ENCODE results near the gene P2RX1.

Gene P2RX1

DNA sequence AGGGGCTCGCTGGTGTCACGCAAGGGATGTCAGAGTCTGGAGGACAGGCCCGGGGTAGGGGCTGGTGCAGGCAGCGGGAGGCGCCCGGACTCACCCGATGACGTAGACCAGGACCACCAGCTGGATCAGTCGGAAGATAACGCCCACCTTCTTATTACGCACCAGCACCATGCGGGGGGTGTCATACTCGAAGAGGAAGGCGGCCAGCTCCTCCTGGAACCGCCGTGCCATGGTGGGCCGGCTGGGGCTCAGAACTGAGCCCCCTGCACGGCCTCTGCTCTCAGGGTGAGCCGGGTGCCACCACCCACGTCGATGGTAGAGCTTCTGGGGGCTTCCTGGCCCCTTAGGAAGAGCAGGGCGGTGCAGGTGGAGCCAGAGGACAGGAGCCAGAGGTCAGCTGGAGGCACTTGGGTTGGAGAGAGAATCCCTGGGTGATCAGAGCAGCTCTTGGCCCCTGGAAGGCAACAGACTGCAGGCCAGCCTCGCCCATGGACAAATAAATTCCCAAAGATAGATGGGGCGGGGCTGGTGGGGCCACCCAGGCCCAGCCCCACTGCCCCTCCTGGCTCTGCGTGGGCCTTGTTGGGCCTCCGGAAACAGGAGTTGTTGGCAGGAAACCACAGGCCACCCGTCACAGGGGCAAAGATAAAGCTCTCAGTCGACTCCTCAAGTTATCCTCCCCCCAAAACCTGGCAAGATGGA is at the start of gene P2RX1:
Gene P2RX1 (minus strand): TSS at position 471 of the 702 bp plus-strand sequence. CDS start 240 bp downstream, at position 231.
- DNase-seq (ENCODE audit: insufficient read length, low spot score): no peak
- FAIRE-seq: no peak

DNA sequence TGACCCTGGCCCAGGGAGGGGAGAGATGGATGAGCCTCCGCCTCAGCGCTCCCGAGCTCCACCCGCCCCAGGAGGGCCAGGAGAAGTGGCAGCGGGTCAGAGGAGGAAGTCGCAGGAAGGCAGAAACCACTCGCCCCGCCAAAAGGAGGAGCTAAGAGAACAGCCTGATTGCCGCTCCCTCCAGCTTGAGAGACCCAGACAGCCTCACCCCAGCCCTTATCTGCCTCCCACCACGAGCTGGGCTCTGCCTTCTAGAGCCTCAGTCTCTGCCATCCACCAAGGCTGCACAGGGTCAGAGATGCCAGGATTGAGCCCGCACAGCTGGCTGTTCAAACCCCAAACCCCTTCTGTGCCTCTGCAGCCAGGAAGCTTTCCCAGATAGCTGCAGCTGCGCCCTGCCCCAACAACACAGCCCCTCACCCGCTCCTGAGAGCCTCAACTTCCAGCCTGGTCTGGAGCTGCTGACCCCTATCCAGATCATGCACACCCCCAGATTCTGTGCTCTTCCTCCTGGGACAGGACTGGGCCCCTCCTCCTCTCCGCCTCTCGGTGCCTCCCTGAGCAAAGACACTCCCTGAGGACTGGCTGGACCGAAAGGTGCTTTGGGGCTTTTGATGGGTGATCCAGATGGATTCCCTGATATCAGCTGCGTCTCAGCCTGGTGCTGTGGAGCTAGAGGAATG is 49.0 kb upstream of the P2RX1 start:
- DNase-seq (ENCODE audit: insufficient read length, low spot score) (peak; percentile 76), FAIRE-seq (peak; percentile 75)

DNA sequence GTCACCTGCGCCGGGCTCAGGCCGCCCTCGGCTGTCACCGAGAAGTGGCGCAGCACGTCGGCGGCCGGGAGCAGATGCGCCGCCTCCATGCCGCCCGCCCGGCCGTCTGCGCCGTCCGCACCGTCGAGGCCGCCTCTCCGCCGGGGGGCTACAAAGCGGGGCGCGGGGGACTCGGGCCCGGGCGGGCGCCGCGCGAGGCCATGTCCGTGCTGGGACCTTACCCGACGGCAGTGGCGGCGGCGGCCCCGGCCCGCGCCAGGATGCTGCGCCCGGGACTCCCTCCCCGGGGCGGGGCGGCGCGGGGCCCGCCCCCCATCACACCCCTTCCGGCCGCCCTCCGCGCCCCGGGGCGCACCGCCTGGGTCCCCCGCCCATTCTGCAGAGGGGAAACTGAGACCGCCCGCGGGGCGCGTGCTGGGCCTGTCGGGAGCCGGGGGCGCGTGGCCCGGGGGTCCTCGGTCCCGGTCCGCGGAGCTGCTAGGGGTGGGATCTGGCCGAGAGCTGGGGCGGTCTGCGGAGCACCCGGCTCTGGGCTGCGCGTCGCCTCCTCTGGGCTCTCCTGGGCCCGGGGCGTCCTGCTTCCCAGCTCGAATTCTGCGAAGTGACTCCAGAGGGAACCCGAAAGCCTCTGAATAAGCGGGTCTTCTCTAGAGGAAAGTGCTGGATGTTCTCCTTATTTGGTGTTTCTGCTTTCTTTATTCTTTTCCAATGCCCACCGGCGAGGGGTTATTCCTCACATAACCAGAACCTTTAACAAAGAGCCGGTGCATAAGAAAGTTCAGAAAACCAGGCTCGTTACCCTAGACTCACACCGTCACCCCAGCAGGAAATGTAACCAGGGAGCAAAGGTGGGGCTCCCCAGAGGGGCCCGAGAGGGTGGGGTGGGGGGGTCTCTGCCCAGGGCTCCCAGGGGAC is 48.2 kb upstream of the P2RX1 start, which contains the start of gene ATP2A3:
Gene ATP2A3 (minus strand): TSS at position 235 of the 915 bp plus-strand sequence. CDS start 146 bp downstream, at position 89.
- DNase-seq (ENCODE audit: insufficient read length, low spot score) (peak; percentile 60), FAIRE-seq (no peak)

GRCh38 chr17:3963237-3964201 is 47.3 kb upstream of the P2RX1 start:
- FAIRE-seq (no peak), DNase-seq (ENCODE audit: insufficient read length, low spot score) (no peak)

DNA sequence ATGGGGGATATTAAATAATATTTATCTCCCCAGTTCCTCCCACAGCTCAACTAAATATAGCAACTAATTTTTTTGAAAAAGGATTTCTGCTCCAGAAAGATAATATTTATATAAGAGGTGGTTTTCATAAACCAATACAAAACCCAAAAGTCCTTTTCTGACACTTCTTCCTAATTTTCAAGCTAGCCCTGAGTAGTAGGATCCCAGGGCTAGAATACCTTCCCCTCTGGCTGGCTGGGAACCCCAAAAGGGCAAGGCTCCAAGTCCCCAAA is 46.6 kb upstream of the P2RX1 start:
- no peak for FAIRE-seq

DNA sequence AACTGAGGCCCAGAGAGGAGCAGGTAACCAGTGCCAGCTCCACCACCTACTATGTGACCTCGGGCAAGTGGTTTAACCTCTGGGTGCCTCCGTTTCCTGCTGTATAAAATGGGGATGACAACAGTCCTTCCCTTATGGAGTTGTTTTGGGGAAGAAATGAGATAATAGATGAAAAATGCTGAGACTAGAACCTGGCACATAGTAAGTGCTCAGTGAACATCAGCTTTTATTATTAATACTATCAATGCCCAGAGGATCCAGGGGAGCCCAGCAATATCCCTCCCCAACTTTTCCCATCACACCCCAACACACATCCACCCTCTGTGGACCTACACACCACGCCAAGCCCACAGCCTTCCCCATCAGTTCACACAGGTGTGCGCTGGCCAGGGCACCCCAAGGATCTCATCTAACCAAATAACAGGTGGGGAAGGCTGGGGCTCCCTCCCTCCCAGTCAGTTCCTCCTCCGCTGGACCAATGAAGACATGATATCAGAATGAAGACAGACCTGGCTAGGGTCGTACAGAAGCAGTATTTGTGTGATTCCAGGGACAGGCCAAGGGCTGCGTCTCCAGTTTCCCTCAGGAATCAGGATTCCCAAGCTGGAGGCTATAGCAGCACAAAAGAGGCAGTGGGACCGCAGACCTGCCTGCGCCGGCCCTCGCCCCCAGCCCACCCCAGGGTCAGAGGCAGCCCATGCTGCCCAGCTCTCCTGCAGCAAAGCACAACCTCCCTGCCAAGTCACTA is 46.1 kb upstream of the P2RX1 start:
- FAIRE-seq: no peak

More for the DNA sequence above, 46.6 kb upstream of the P2RX1 start:
- DNase-seq (ENCODE audit: insufficient read length, low spot score): no peak

DNA sequence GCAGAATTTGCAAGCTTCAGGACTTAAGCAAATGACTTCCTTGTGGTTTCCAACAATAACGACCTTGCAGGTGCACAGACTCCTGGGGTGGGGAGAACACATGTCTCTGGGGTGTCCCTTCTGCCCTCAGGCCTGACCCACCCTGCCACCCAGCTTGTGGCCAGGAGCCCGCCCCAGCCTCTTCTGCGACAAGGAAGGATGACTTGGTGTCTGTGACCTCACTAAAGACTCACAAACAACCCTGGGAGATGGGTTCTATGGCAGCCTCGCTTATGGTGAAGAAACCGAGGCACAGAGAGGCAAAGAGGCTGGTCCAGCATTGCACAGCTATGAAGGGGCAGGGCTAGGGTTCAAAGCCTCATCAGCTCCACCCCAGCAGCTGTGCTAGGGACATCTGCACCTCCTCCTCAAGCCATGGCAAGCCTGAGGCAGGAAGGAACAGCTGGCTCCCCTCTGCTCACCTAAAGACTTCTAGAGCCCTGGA is 45.3 kb upstream of the P2RX1 start:
- DNase-seq (ENCODE audit: insufficient read length, low spot score) (no peak), FAIRE-seq (no peak)

More for the DNA sequence above, 46.1 kb upstream of the P2RX1 start:
- DNase-seq (ENCODE audit: insufficient read length, low spot score): no peak

GRCh38 chr17:3960764-3961163 is 44.5 kb upstream of the P2RX1 start:
- DNase-seq (ENCODE audit: insufficient read length, low spot score) (no peak), FAIRE-seq (peak; percentile 31)

GRCh38 chr17:3959921-3960601 is 43.8 kb upstream of the P2RX1 start:
- no peak for FAIRE-seq
- no peak for DNase-seq (ENCODE audit: insufficient read length, low spot score)

- FAIRE-seq (no peak), DNase-seq (ENCODE audit: insufficient read length, low spot score) (no peak)
These were observed 43.1 kb upstream of the P2RX1 start for GRCh38 chr17:3959295-3959899.

- no peak for FAIRE-seq
- DNase-seq (ENCODE audit: insufficient read length, low spot score): no peak
These were observed 41.7 kb upstream of the P2RX1 start for GRCh38 chr17:3957735-3958599.

DNA sequence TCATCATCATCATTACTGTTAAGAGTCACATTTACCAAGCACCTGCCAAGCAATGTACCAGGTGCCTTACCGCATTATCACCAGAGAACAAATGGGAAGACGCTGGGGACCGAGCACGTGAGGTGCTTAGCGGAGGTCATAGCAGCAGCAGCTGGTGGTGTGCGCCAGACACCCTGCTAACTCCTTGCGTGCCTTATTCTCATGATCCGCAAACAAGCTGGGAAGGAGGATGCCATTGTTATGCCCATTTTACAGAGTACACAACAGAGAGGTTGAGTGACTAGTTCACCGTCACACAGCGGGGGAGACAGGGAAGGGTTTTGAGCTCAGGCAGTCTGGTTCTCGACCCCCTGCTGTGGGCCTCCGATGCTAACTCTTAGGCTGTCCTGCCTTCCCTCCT is 40.7 kb upstream of the P2RX1 start:
- DNase-seq (ENCODE audit: insufficient read length, low spot score): no peak
- FAIRE-seq: peak; percentile 49

DNA sequence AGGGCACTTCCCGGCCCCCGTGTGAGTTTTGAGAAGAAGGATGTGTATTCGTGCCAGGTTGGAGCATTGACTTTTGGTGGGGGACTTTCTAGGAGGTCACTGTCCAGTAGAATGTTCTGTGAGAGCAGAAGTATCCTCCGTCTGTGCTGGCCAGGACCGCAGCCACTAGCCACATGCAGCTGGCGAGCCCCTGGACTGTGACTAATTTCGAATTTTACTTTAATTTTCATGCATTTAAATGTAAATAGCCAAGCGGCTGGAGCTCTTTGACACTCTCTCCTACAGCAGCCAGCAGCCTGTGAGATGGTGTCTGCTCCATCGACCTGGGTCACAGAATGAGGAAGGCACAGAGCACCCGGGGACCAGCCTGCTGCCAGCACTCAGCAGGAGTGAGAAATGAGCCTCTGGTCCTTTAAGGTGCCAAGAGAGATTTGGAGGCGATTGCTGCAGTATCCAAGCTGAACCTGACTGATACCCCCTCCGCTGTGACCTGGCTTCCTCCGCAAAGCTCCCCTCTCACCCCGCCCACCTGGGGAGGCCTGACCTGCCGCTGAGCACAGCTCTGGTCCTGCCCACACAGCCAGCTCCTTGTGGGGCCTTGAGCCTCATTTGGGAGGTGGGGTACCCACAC is 40.2 kb upstream of the P2RX1 start:
- no peak for DNase-seq (ENCODE audit: insufficient read length, low spot score)
- FAIRE-seq: no peak

DNA sequence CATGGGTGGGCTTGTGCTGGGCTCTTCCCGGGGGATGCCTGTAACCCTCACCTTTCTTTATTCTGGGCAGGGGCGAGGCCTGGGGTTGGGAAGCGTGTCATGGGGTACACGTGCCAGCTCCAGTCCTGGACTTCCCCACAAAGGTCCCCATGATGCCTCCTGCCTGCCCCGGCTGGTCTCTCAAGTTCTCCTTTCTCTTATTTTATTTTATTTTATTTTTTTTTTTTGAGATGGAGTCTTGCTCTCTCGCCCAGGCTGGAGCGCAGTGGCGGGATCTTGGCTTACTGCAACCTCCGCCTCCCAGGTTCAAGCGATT is 39.4 kb upstream of the P2RX1 start:
- no peak for FAIRE-seq
- DNase-seq (ENCODE audit: insufficient read length, low spot score): no peak

DNA sequence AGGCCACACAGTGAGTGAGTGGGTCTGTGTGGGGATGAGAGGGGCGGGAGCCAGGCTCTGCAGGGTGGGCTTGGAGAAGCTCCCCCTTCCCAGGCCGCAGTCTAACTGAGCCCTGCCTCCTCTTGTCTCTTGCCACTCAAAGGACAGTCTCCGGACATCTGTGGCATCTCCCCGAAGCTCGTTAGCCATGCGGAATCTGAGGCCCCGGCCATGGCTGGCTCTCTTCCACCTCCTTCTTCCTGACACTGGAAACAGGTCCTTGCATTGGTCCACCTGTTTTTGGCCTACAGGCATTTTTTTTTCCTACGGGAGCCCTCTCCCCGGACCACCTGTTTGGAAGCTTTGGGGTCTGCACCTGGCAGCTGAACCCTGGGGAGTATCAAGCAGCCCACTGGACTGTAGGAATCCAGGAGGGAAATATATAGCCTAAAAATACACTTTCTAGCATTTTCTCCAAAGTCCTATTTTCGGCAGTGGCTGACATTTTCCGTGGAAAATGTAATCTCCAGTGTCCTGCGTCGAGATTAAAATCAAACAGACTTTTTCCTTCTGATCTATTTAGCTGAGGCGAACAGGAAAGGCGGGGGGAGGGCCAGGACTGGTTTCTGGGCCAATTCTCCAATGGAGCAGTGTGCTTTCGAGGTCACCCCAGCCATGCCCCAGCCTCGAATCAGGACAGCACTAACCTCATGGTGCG is 38.9 kb upstream of the P2RX1 start:
- DNase-seq (ENCODE audit: insufficient read length, low spot score): no peak
- no peak for FAIRE-seq

GRCh38 chr17:3954086-3954485 is 37.8 kb upstream of the P2RX1 start:
- no peak for FAIRE-seq

DNA sequence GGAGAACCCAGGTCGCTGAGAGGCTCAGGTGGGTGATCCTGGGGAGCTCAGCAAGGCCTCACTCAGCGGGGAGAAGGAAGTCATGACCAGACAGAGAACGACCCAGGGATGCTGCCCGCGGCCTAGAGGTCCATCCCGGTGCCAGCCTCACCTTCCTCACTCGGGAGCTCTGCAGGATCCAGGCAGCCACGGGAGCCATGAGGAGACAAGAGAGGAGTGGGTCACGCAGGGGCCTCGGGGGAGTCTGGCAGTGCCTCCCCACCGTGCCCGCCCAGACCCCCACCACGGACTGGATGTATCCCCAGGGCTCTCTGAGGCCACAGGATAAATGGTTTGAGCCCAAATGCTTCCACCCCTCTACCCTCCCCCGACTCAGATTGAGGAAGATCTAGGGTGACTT is 37.3 kb upstream of the P2RX1 start:
- no peak for FAIRE-seq
- no peak for DNase-seq (ENCODE audit: insufficient read length, low spot score)

More at GRCh38 chr17:3954086-3954485, 37.8 kb upstream of the P2RX1 start:
- DNase-seq (ENCODE audit: insufficient read length, low spot score): no peak

Measured in HTR-8/SVneo (cell line).